A549 (cell line): ENCODE data around the gene PCSK7.

Experiments
- EHMT2 ChIP-seq: fragments of 200-600 bp; sonication (generic); IDR thresholded peaks from 2 replicates; pipeline ENCODE4 v1.6.1; 2016; ENCODE audit warnings: antibody characterized with exemption, low read depth, mild to moderate bottlenecking, moderate library complexity
- EP300 ChIP-seq, 2 experiments: fragments of >200 bp; sonication (Bioruptor Twin); formaldehyde crosslinking; IDR thresholded peaks; 2 replicates in 1 of 2; 3 replicates in 1 of 2; pipeline ENCODE4 v1.6.1; 2016 to 2017
- FOSL2 ChIP-seq, 2 experiments: fragments of 450-650 bp in 1 of 2; fragments of >200 bp in 1 of 2; sonication (Bioruptor Twin) in 1 of 2; formaldehyde crosslinking; IDR thresholded peaks; 2 replicates each; pipeline versions ENCODE4 v1.5.0 to v1.6.1; 2016 to 2020; ENCODE audit warnings: mild to moderate bottlenecking in 1 of 2, moderate library complexity in 1 of 2
- MAFK ChIP-seq: fragments of 450-650 bp; IDR thresholded peaks from 2 replicates; pipeline ENCODE4 v1.6.1; 2014; ENCODE audit not compliant: partially characterized antibody
- POLR2A ChIP-seq: IDR thresholded peaks from 2 replicates; pipeline ENCODE4 v1.6.1; 2012; ENCODE audit warnings: mild to moderate bottlenecking, low read length
- SREBF2 ChIP-seq: fragments of 450-650 bp; IDR thresholded peaks from 2 replicates; pipeline ENCODE4 v1.6.1; 2014; ENCODE audit warnings: mild to moderate bottlenecking, moderate library complexity
- TF ChIP-seq, protein P1 (sequence below): fragments of >200 bp; sonication (Bioruptor Twin); formaldehyde crosslinking; IDR thresholded peaks from 3 replicates; pipeline ENCODE4 v1.5.1; 2016

DNA sequence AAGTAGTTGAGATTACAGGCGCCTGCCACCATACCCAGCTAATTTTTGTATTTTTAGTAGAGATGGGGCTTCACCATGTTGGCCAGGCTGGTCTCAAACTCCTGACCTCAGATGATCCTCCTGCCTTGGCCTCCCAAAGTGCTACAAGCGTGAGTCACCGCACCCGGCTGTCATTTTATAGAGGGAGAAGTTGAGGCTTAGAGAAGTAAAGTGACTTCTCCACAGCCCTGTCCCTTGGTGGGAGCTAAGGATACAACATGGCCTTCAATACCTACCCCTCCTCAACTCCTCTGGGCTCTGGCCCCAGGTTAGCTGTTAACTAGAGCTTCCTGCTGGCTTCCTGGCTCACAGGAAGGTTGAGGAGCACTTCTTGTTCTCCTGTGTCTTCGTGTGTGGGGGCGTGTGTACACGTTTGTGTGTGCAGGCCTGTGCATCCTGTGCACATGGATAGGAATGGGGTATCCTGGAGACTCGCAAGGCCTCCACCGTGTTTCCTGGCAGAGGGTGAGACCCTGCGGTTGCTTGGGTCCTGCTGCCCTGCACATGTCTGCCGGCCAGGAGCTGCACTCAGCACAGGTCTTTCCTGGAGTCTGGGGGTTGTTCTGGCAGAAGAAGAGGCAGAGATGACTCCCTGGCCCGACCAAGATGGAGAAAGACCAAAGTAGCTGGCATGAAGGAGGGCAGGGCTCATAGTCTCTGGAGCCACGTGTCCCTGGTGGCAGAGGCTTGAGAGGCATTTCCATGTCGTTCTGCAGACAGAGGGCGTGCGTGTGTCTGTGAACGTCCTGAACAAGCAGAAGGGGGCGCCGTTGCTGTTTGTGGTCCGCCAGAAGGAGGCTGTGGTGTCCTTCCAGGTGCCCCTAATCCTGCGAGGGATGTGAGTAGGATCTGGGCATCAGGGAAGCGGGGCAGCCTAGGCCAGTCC is 51.0 kb downstream of the PCSK7 start:
- no peak for TF ChIP-seq MAFK
- TF ChIP-seq, protein P1, sequence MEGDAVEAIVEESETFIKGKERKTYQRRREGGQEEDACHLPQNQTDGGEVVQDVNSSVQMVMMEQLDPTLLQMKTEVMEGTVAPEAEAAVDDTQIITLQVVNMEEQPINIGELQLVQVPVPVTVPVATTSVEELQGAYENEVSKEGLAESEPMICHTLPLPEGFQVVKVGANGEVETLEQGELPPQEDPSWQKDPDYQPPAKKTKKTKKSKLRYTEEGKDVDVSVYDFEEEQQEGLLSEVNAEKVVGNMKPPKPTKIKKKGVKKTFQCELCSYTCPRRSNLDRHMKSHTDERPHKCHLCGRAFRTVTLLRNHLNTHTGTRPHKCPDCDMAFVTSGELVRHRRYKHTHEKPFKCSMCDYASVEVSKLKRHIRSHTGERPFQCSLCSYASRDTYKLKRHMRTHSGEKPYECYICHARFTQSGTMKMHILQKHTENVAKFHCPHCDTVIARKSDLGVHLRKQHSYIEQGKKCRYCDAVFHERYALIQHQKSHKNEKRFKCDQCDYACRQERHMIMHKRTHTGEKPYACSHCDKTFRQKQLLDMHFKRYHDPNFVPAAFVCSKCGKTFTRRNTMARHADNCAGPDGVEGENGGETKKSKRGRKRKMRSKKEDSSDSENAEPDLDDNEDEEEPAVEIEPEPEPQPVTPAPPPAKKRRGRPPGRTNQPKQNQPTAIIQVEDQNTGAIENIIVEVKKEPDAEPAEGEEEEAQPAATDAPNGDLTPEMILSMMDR, result peak; percentile 57
- TF ChIP-seq POLR2A, result no peak
- TF ChIP-seq FOSL2 (IDR thresholded peaks at IDR 0.05), result no peak
- TF ChIP-seq FOSL2 (CRISPR knock-in tag; IDR thresholded peaks at IDR 0.05), result no peak
- TF ChIP-seq EP300 (IDR thresholded peaks at IDR 0.05), result no peak
- no peak for TF ChIP-seq EHMT2
- TF ChIP-seq SREBF2, result no peak
